GM12878 (cell line): ENCODE results near the gene MEIOC. TPM values are rescaled to one million over a fixed set of nuclear protein-coding genes. Genes with fewer than 3 reads are reported as not detected.
"Not testable (repeated sequence)": the region's sequence is repeated elsewhere in the genome, so short reads cannot be mapped to it uniquely, and the experiment has no call there.

Experiments used
- ATAC-seq: fragments of 200-7000 bp; cut with Tn5 transposase; 3 replicates; pipeline ENCODE4 v1.9.1; 2020; ENCODE audit warnings: mild to moderate bottlenecking, moderate library complexity
- BruUV-seq: library from RNA; stranded (reverse); fragments of 400-500 nt; replicated peaks from 2 replicates; lab custom pipeline; 2021; lab: Mats Ljungman, UMichigan
- CTCF ChIA-PET: fragments of 300-600 bp; sonication (Branson Sonifier 250); formaldehyde crosslinking; extraction: SDS; loops from one replicate; lab custom pipeline; 2021; ENCODE audit warnings: inconsistent platforms; lab: Yijun Ruan, JAX
- POLR2A ChIA-PET: fragments of 350-600 bp; formaldehyde crosslinking; extraction: SDS; loops from one replicate; lab custom pipeline; 2021; ENCODE audit warnings: inconsistent platforms; lab: Charles Lee
- RAD21 ChIA-PET: fragments of 300-600 bp; sonication (Branson Sonifier 250); formaldehyde crosslinking; loops from one replicate; lab custom pipeline; 2023; ENCODE audit warnings: antibody characterized with exemption; ENCODE audit not compliant: unreplicated experiment; lab: Charles Lee
- SMC1A ChIA-PET: fragments of 300-600 bp; sonication (Branson Sonifier 250); formaldehyde crosslinking; loops from one replicate; lab custom pipeline; 2023; ENCODE audit not compliant: unreplicated experiment, uncharacterized antibody; lab: Charles Lee
- DNase-seq: peaks from one replicate; pipeline ENCODE4 v3.0.0-alpha.2; 2011; ENCODE audit warnings: low read depth, low spot score
- FAIRE-seq: peaks from 3 replicates; lab custom pipeline; 2011; peaks lifted over from hg19 to GRCh38; lab: Jason Lieb, UNC
- H2AFZ ChIP-seq: 2 replicates; pipeline ENCODE4 v1.6.0; 2011; ENCODE audit warnings: low read depth, low read length, control low read depth; ENCODE audit not compliant: control insufficient read depth
- H3K27ac ChIP-seq: 2 replicates; pipeline ENCODE4 v1.5.1; 2011; ENCODE audit warnings: control low read depth; ENCODE audit not compliant: control insufficient read depth, insufficient read depth
- H3K27me3 ChIP-seq, 2 experiments: replicated peaks in 1 of 2; 2 replicates each; pipeline versions ENCODE4 v1.6.0 to v1.6.1; 2011; ENCODE audit warnings: low read length in 1 of 2; ENCODE audit not compliant: control insufficient read depth in 2 of 2, insufficient read depth in 2 of 2
- H3K36me3 ChIP-seq, 2 experiments: 2 replicates each; pipeline ENCODE4 v1.5.1; 2011; ENCODE audit warnings: low read length in 1 of 2; ENCODE audit not compliant: control insufficient read depth in 2 of 2, insufficient read depth in 2 of 2
- H3K4me1 ChIP-seq: 2 replicates; pipeline ENCODE4 v1.6.1; 2011; ENCODE audit warnings: mild to moderate bottlenecking, low read length, moderate library complexity, mixed read lengths; ENCODE audit not compliant: control insufficient read depth, insufficient read depth
- H3K4me2 ChIP-seq: 2 replicates; pipeline ENCODE4 v1.6.0; 2011; ENCODE audit warnings: control low read depth; ENCODE audit not compliant: control insufficient read depth, insufficient read depth
- H3K4me3 ChIP-seq: fragments of 200-600 bp; sonication (generic); 2 replicates; pipeline ENCODE4 v1.5.1; 2016
- H3K79me2 ChIP-seq: 2 replicates; pipeline ENCODE4 v1.6.0; 2011; ENCODE audit warnings: low read length; ENCODE audit not compliant: control insufficient read depth, insufficient read depth
- H3K9ac ChIP-seq: 2 replicates; pipeline ENCODE4 v1.8.0; 2011; ENCODE audit warnings: low read length, control low read depth, mixed read lengths; ENCODE audit not compliant: control insufficient read depth, insufficient read depth
- H3K9me3 ChIP-seq: replicated peaks from 3 replicates; pipeline ENCODE4 v1.5.1; 2011; ENCODE audit warnings: mild to moderate bottlenecking, low read length; ENCODE audit not compliant: control insufficient read depth, insufficient read depth
- H4K20me1 ChIP-seq: 2 replicates; pipeline ENCODE4 v1.6.0; 2011; ENCODE audit not compliant: control insufficient read depth, insufficient read depth
- FOXM1 ChIP-seq: IDR thresholded peaks from 2 replicates; pipeline ENCODE4 v1.6.1; 2012; ENCODE audit warnings: low read depth, mild to moderate bottlenecking, inconsistent platforms, low read length, moderate library complexity
- MXI1 ChIP-seq: fragments of 150-350 bp; IDR thresholded peaks from 2 replicates; pipeline ENCODE4 v1.6.1; 2011; ENCODE audit warnings: low read depth, mild to moderate bottlenecking, inconsistent platforms, low read length, improper control_type of control experiment
- POU2F2 ChIP-seq: IDR thresholded peaks from 3 replicates; pipeline ENCODE4 v1.6.1; 2011; ENCODE audit warnings: low read depth, mild to moderate bottlenecking, low read length, borderline replicate concordance
- SP1 ChIP-seq: IDR thresholded peaks from one replicate; pipeline ENCODE4 v1.6.1; 2011; ENCODE audit warnings: low read depth, low read length
- STAT3 ChIP-seq: IDR thresholded peaks from 2 replicates; pipeline ENCODE4 v1.6.1; 2011; ENCODE audit warnings: low read depth, low read length, improper control_type of control experiment
- TAF1 ChIP-seq: IDR thresholded peaks from 2 replicates; pipeline ENCODE4 v1.6.1; 2011; ENCODE audit warnings: mild to moderate bottlenecking, low read depth, low read length, borderline replicate concordance
- ZNF24 ChIP-seq: fragments of 450-650 bp; IDR thresholded peaks from 2 replicates; pipeline ENCODE4 v1.6.1; 2017; ENCODE audit warnings: antibody characterized with exemption, mild to moderate bottlenecking
- WGBS: methylation state at CpG from one replicate; pipeline ENCODE4 v1.1.6; 2016; ENCODE audit warnings: low lambda C conversion rate; ENCODE audit not compliant: insufficient replicate concordance, insufficient coverage; ENCODE audit errors: missing lambda C conversion rate; 5-methylcytosine and 5-hydroxymethylcytosine counted together
- in situ Hi-C: fragments of 300-500 bp; cut with MboI; formaldehyde crosslinking; loops from 9 replicates; pipeline ENCODE4 v1.14.3; 2018; ENCODE audit warnings: mixed read lengths
- intact Hi-C: fragments of 100-400 bp; cut with micrococcal nuclease; formaldehyde crosslinking; loops from one replicate; pipeline ENCODE4 v1.14.2; 2022; ENCODE audit not compliant: unreplicated experiment
- polyA plus RNA-seq, 11 experiments: library from polyadenylated mRNA; depleted of rRNA in 4 of 11; unstranded in 6 of 11; stranded (reverse) in 5 of 11; fragments of >200 nt; fragmentation: Nextera tagmentation in 4 of 11; fragmentation: Illumina TruSeq in 1 of 11; extraction: Ambion mirVana in 4 of 11; extraction: Trizol in 1 of 11; gene quantifications; 1 replicate in 1 of 11; 2 replicates in 10 of 11; pipeline versions ENCODE4 v1.2.1 to v1.2.3, GENCODE V29; 2011 to 2016; ENCODE audit warnings: inconsistent platforms in 2 of 11, missing spikeins in 2 of 11, low read depth in 1 of 11
- total RNA-seq, 4 experiments: library from RNA; depleted of rRNA in 3 of 4; stranded (reverse); fragments of >200 nt in 3 of 4; fragmentation: Illumina TruSeq in 1 of 4; extraction: Trizol in 1 of 4; gene quantifications; 2 replicates each; pipeline versions ENCODE4 v1.2.1 to v1.2.3, GENCODE V29; 2013 to 2021

Gene MEIOC
- total and polyA plus RNA-seq, 10 of the 15 experiments (the other 5 are each of a cell fraction or from before 2014, with no cell fraction given): 0.01 to 0.48 (median 0.12) TPM; not detected in 4

DNA sequence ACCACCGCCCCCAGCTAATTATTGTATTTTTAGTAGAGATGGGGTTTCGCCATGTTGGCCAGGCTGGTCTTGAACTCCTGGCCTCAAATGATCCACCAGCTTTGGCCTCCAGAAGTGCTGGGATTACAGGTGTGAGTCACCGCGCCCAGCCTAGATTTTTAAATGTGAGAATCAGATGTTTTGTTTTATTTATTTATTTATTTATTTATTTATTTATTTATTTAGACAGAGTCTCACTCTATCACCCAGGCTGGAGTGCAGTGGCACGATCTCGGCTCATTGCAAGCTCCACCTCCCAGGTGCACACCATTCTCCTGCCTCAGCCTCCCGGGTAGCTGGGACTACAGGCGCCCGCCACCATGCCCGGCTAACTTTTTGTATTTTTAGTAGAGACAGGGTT is 44.0 kb downstream of the MEIOC start:
- CTCF ChIA-PET: interaction anchor here (2.8 kb wide), 1 partner anchor 9 kb away, joined by 10 read pairs; no protein-coding TSS in a partner anchor
- H3K9ac ChIP-seq, RAD21 ChIA-PET: not testable (repeated sequence)

DNA sequence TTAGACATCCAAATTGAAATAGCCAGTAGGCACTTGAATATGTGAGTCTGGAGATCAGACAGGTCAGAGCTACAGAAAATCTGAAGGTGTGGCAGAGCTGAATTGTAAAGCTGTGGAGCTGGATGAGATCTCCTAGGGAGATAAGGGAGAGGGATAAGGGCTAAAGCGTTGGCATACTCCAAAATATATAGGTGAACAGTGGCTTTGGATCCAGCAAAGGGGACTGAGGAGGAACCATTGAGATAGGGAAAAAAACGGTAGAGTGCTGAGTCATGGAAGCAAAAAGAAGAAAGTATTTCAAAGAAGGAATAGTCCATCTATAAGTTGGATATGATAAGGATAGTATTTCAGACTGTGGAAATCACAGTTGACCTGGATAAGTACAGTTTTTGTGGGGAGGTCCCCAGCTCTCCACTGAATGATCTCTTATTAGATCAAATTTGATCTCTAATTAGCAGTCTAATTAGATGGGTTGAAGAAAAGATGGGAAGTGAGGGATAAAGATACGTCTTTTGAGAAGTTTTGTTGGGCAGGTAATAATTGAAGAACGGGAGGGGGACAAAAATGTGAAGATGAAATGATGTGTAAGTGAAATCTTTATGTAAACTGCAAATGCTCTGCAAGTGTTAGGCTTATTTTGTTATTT is 51.6 kb downstream of the MEIOC start:
- POLR2A ChIA-PET: interaction anchor here (0.6 to 1.8 kb wide), 3 partner anchors 17 to 443 kb away, joined by 3 to 10 read pairs (median 5); partner anchors contain the start of gene CCDC43

More for the DNA sequence above, 44.0 kb downstream of the MEIOC start:
- H3K36me3 ChIP-seq, H3K9me3 ChIP-seq, ATAC-seq, H3K4me1 ChIP-seq, H3K27me3 ChIP-seq, BruUV-seq, H3K79me2 ChIP-seq, intact Hi-C loops, H3K27ac ChIP-seq, H4K20me1 ChIP-seq, DNase-seq, in situ Hi-C loops, FAIRE-seq, H3K4me3 ChIP-seq, H2AFZ ChIP-seq, H3K4me2 ChIP-seq, POLR2A ChIA-PET: not testable (repeated sequence)
- 67% methylated on average over 10 of the region's 10 CpGs for WGBS
- SMC1A ChIA-PET: interaction anchor here (0.8 kb wide), 1 partner anchor 9 kb away, joined by 3 read pairs; no protein-coding TSS in a partner anchor

More for the DNA sequence above, 51.6 kb downstream of the MEIOC start:
- ATAC-seq (no peak), DNase-seq (no peak), FAIRE-seq (no peak)
- peaks cover 5% of the 10 kb centered on the region; the same call in 1 of the 2 replicates for H3K4me1 ChIP-seq
- H4K20me1 ChIP-seq: no peaks in the 10 kb centered on the region
- peak overlapping the region; percentile 85 for H3K27ac ChIP-seq
- 1% methylated on average over 4 of the region's 4 CpGs for WGBS
- CTCF ChIA-PET: interaction anchor here (0.6 to 4.0 kb wide), 5 partner anchors 14 to 26 kb away, joined by 3 to 28 read pairs (median 4); partner anchors contain the start of gene CCDC43
- BruUV-seq: TSS peak; percentile 89
- in situ Hi-C loops: no loop called here
- no peaks in the 10 kb centered on the region for H3K36me3 ChIP-seq
- H3K9me3 ChIP-seq: no peaks in the 10 kb centered on the region; the same call in 2 of the 3 replicates
- H3K9ac ChIP-seq: peak overlapping the region; percentile 94
- H3K4me2 ChIP-seq: peak overlapping the region; percentile 91
- peak overlapping the region; percentile 99 for H3K4me3 ChIP-seq
- intact Hi-C loops: no loop called here
- RAD21 ChIA-PET: interaction anchor here (0.6 to 0.9 kb wide), 2 partner anchors 107 to 488 kb away, joined by 3 read pairs; partner anchors contain the start of gene UBTF
- TF ChIP-seq POU2F2 (no peak), ZNF24 (no peak), MXI1 (no peak), SP1 (no peak), TAF1 (no peak), STAT3 (no peak), FOXM1 (no peak)
- peaks cover 18% of the 10 kb centered on the region for H3K79me2 ChIP-seq
- peak overlapping the region; percentile 99 for H2AFZ ChIP-seq
- SMC1A ChIA-PET: interaction anchor here (0.8 to 1.6 kb wide), 5 partner anchors 14 to 151 kb away, joined by 3 to 4 read pairs (median 3); partner anchors contain the start of genes CCDC43 and FZD2
- H3K27me3 ChIP-seq: no peaks in the 10 kb centered on the region
